ENCODE results near the gene TFAP2A.

Gene TFAP2A

DNA sequence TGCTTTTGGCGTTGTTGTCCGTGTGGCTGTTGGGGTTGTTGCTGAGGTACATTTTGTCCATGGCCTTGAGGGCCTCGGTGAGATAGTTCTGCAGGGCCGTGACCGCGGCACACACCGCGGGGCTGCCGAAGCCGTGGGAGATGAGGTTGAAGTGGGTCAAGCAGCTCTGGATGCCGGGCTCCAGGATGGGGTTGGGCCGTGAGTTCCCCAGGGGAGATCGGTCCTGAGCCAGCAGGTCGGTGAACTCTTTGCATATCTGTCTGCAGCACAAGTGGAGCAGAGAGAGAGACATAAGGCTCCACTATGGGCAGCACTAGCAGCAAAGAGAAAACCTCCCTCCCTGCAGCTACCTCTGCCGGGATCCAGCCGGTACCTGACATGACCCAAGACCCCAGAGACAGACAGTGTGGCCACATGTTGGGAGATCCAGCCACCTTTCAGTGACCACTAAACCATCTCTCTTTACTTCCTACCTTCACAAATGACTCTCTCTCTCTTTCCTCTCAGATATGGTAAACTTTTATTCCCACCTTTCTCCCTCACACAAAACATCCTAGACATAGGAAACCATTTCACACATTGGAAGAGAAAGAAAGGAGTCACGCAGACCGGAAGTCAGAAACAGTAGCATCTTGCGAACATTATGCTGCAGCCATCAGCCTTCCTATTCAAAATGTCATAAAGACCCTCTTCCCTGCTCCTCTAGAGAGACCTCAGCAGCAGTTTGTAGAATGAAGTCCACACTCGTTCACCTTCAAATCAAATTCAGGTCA lies 16.2 kb downstream of the TFAP2A start:
- no peak for DNase-seq

DNA sequence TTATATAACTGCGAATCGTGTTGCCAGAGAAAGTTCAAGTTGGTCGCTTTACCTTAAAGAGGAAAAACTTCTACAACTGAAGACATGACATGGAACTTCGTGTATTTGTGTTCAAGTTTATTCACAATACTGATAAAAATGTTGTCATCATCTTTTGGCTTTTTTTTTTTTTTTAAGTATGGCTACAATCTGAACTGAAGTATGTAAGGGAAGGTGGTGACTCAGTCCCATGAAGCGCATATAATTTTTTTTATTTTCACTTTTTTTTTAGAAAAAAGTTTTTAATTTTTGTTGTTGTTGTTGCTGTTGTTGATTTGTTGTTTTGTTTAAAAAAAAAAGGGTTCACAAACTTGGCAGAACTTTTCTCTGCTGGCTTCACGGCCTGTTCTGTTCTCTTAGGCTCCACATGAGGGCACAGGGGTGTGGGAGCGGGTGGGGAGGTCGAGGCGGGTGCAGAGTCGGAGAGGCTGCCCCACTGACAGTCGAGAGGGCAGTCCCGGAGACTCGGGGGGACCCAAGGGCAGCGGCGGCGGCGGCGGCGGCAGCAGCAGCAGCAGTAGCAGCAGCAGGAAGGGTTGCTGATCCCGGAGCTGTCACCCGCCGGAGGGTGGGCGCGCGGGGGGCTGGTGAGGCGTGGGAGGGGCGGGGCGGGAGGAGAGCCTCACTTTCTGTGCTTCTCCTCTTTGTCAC lies 17.0 kb downstream of the TFAP2A start:
- no peak for DNase-seq

DNA sequence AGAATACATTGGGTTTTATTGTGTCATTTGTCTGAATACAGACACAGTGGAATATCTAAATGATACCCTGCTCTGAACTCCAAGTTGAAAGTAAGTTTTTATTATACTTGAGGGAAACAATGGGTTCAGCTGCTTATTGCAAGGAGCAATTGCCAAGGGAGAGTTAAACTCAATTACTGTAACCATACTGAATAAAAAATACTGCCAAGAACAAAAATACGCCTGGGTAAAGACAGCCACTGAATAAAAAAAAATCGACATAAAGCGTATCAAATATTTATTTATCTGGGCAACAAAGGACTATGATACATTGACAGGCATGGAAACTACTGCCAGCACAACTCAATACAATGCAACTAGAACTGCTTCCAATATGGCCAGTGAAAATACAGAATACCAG lies 18.1 kb downstream of the TFAP2A start:
- DNase-seq, result no peak

DNA sequence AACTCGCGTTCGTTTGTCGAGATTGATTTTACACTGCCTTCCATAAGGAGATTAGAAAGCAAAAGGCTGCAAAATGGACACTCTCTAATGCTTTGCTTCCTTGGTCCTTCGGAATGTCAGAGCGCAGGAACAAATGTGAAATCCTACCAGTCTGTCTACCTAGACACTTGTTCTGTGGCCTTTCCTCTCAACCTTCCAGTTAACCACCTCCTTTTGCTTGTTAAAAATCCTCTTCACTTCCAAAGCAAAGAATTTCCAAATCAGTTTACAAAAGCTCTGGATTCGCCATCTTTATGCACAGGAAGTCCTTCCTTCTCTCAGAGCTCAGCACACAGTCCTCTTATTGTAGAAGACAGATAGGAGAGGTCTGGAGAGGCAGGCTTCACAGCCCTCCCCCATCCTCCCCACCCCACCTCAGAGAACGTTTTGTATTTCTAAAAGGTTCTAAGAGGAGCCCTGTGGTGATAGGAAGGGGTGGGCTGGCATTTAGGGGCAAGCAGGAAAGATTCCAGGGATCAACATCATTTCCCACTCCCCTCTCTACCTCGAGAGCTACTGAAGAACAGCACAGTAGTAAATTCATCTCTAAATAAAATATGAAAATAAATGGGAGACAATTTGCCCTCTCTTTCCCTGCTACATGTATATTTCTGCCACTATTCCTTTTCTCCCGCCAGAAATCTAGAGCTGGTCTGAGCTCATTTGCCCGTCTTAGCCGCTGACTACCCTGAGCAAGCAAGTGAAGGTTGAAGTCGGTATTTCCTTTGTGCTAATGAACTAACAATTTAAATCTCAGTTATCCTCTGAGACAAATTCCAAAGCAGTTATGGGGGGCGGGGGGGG lies 18.9 kb downstream of the TFAP2A start:
- no peak for DNase-seq

DNA sequence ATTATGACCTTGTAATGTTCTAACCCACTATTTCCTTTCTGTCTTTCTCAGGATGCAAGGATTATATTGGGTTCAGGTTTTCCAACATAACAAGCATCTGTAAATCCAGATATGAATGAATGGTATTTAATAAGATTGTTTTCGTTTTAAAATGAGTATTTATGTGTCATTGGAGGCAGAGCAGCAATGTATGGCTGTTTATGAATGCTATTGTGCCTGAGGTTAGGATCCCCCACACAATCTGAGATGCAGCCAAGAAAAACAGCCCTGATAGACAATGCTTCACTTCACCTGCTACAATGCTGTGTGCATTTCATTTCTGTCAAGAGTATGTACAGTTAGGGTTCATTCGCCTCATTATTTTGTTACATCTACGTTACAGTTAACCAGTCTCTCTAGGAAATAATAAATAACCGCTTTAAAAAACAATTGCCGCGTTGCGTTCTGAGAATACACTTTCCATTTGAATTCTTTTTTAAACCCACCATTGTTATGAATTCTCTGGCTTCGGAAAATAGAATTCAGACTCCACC lies 19.6 kb downstream of the TFAP2A start:
- no peak for DNase-seq

DNA sequence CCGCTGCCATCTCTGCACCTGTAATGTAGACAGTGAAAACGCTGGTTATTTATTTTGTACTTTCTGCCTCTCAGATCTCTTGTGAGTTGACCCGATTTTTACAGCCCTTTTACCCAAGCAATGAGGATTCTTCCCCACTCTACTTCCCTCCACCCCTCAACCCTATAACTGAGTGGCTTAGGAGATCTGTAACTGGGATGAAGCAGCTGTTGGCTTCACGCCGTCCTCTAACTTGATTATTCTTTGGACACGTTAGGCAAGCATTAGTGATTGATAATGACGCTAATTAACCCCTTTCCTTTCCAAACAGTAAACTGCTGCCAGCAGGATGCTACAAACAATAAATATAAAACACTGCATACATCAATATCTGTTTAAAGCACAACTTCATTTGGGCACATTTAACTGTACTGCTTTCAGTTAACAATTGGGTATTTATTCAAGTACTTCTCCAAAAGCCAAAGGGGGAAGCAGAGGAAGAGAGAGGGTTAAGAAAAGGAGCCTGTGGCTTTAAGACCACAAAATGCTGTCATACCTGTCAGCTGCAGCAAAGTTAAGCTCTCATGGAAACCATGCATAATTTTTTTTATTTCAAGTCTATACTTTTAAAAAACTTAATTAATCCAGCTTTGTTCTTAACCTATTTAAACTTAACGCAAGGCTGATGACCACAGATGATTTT lies 21.2 kb downstream of the TFAP2A start:
- DNase-seq, result no peak

DNA sequence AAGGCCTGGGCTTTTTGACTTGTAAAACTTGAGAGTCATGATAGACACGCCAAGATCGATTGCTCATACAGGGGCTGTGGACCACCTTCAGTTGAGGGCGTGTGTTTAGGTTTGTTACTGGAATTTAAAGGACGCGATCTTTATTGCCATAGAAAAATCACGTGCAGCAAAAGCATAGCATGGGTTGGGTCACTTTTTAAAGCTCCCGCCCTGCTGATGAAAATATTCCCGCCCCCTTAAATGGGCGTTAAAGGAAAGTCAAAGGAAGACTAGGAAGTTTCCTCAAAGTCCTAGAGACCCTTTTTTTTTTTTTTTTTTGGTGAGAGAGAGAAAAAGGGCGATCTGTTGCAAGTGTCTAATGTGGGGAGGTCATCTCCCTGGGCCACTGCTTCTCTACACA lies 23.1 kb downstream of the TFAP2A start:
- DNase-seq, result no peak

DNA sequence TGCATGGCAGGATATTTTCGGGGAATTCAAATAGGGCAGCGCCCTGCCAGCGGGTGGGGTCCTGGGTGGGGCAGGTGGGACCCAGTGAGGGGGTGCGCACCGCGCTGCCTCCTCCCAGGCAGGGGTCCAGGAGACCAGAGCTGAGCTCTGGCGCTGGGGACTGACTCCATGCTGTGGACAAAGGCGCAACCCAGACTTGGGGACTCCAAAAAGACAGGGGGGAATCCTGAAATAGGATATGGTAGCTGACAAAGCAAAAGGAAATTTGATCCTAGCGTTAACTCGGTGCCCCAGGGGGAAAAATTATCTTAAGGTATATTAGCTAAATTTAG lies 23.6 kb downstream of the TFAP2A start:
- DNase-seq, result no peak

DNA sequence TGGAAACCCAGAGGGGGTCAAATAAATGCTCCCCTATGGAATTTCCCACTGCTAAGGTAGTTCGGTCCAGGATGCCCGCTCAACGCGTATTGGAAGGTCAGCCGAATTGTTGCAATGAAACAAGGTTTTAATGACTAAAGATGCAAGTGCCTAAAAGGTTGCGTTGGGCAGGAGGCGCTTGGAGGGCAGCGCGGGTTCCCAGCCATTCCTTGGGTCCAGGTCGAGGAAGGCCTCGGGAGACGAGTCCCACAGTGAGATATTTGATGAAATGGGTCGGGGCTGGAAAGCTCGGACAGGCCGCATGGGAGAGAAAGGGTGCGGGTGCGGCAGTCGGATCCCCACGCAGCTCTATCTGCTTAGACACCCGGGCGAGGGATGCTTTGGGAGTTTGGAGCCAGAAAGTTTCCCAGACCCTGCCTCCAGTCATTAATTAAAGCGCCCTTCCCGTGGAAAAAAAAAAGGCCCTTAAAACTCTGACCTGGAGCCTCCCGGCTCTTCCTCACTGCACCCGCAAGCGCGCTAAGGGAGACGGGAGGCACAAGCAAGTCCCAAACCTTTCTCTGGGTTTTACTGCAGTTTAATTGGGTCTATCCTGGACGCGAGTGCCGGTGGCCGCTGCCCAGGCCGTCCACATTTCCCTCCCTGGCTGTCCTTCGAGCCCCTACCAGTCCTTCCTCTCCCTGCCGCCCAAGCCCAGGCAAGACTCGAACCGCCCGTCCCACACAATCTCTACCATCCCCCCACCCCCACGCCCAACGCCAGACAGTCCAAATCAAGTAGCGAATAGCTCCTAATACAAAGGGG lies 24.2 kb downstream of the TFAP2A start:
- DNase-seq, result no peak

DNA sequence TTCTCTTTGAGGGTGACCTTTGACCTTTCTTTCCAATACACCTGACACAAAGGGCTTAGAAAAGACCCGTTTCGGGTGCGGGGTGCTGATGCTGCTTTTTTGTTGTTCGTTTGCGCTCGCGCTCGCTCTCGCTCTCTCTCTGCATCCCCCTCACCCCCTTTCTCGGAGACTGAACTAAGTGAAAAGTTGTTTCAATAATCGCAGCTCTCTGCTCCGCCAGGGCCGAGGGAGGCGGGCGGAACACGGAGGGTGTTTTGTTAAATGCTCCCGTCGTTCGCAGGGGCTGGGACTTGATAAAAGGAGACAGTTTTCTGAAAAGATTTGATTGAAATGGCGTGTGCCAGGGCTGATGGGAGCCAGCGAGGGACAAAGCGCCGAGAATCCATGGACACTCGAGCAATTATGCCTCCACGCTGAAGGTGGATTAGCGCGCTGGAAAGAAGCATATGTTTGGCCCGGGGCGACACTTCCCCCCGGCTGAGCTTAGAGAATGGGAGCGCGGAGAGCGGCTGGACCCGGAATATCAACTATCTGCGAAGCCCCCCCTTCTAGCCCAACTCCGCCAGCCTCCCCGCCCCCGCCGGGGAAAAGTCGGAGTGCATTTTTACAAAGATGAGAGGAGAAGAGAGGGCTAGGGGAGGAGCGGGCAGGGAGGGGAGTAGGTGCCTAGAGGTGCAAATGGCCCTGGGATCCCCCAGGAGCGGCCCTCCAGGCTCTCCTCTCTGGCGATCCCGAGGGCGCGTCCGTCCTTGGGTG lies 25.0 kb downstream of the TFAP2A start:
- DNase-seq, result no peak

DNA sequence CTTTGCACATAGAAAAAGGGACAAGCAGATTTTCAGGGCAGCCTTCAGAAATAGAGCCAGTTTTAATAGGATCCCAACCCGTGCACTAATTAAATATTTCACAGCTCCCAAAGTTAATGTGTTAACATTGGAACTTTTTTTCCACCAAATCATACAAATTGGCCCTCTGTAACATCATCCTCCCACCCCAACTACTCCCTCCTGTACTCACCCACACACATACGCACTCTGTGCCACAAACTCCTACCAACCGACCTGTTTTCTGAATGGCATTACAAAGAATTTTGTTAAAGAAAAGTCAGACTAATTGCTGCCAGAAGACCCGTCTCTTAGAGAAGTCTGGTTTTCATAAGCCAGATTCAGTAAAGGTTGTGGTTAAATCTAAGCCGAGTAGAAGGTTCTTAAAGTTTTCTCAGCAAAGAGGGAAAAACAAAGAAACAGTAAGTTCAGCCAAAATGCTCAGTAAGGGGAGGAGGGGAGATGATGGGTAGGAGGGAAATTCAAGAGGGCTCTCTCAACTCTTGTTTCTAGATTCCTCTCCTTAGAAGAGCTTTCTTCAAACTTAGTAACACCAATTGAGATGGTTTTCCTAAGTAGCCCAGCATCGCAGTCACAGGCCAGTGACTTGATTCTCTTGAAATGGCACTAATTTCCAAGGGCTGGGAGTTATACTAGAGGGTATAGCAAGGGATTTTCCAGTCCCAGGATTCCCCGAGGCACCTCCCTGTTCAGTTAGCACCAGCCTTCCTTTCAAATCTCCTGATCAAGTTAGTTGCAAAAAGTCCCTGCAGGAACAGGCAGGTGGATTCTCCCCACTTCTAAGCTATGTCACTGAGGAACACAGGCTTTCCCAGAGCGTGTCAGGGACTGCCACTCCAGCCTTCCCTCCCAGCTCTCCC lies 27.9 kb downstream of the TFAP2A start:
- DNase-seq, result no peak

DNA sequence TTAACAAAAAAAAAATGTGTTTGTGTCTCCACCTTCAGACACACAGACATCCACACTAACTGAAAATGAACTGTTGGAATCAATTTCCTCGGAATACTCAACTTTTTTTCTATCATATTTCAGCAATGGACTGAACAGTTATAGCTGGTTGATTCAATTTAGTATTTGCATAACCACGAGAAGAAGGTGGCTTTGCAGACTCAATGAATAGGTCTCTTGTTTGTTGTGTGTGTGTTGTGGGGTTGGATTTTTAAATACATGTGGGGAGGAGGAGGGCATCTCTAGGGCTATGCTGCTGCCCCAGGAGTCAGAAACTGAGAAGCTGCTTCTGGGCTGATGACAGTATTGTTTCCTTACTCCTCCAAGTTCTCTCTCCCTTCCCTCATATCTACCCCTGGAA lies 28.7 kb downstream of the TFAP2A start:
- no peak for DNase-seq

DNA sequence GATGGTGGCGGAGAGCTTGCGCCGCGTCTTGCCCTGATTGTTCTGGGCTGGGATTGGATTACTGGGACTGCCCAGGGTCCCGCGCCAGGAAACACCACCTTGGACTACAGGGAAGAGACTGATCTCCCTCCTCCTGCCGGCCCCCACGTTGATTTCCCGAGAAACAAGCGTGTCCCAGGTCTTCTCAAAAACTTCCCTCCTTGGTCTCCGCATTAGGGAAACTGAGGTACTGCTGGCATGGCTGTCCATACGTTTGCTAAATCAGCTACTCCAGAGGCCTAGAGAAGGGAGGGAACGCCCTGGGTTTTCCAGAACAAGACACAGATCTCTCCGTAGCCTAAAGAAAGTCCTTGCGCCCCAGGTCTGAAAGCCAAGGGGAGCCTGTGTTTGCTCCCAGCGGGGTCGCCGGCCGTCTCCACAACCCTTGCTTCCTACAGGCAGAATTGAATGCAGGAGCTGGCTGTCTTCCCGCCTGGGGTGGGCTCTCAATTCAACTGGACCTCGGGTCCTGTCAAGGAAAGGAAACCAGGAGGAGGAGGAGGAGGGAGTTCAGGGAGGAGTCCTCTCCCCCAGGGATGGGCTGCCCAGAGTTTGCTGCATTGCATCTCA lies 29.2 kb downstream of the TFAP2A start:
- no peak for DNase-seq

DNA sequence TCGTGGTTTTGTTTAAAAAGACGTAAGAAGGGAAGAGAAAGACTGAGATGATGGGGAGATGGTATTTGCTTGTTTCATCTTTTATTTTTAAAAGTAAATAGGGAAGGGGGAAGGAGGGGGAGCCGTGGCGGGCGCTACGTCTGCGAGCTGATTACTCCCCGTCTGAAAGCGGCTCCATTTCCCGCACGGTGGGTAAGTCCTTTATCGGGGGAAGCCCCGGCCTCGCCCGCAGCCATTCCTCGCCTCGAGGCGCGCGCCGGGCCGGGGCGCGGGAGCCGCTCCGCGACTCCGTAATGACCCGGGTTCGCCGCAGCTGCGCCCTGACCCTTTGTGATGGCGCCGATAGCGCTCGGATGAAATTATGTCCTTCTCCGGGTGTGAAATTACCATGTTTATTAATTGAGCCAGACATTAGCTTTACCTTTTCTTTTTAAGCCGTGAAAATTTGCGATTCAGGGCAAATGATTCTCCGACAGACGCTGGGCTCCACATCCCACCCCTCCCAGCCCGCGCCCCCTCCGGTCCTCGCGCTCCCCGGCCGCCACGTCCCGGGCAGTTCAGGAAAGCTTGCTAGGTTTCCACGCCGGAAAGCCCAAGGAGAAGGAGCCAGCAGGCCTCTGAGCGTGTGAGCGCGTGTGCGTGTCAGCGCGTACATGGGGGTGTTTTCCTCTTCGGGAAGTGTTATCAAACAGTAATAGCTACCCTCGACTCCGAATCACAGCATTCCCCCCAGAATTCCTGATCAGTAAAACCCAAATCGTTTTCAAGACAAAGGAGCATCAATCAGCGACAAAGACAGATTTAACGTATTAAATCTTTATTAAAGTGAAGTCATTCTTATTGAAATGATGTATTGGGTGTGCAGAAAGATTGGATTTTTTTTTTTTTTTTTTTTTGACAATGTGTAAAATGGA lies 30.0 kb downstream of the TFAP2A start:
- no peak for DNase-seq

DNA sequence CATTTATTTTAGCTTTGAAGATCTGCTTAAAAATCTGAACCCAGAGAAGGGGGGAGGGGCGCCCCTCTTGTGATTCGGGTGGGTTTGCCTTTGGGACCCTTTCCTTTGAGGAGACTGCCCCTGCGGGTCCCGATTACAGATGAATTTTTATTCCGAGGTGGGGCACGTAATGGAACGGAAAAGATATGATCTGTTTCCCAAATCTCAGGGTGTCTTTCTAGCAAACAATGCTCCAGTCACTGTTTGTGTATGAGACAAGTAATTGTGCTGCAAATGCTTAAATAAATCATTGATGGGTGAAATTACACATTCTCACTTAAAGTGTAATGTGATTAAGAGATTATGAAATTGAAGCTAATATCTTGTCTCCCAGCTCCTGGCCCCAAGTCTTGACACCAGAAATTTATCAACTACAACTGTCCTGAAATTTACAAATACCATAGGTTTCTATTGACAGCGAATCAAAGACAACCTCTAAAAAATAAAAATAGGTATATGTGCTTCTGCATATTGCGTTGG lies 30.7 kb downstream of the TFAP2A start:
- DNase-seq, result no peak

DNA sequence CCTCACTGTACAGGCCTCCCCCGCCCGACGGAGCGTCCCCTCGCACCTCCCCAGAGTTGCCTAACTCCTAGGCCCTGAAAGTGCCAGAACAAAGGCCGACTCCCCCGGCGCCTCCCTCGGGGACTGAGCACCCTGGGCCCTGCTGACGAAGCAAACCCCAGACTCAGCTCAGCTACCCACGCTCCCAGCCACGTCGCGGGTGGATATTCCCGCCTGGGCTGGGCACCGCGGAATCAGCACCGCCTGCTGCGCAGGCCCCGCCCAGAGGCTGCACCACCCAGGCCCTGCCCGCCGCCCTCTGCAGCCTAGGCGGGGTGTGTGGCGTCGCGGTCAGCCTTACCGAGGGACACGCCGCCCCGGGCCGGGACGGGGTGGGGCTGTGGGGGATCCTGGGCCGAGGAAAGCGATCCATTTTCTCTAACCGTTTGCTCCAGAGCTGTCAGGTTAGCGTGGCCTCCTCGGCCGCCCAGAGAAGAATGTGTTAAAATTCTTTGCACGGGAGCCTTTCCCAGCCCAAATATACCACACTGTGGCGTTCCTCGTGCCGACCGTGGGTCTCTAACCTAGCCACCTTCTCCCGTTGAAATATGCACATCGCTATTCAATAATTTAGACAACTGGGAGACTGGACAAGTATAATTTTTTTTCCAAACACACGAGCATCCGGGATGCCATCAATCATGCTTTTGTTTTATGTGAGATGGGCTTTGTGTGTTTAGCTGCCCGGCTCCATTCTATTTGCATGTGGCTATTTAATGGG lies 31.4 kb downstream of the TFAP2A start:
- DNase-seq, result no peak

DNA sequence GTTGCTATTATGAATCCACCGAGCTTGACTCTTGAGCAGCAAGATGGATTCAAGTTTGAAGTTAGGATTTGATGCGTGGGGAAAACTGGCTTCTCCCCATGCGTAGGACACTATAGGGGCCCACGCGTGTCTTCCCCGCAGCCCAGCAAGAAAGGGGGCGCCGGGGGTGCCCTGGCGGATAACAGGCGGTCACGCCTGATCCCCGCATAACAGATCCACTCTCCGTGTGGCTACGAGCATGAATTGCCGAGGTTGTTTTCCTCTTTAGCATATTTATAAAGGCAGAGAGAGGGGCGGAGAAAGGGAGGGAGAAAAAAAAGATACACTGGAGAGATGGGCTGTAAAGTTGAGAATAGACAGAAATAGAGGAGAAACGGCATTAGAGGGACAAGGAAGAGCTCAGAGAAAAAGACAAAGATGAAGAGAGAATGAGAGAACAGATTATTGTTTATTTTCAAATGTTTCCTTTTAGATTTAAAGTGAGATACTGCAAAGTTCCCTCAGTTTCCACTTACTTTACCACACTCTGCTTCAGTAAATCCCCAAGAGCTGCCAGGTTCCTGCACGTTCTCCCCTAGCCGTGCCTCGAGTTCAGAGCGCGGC lies 32.0 kb downstream of the TFAP2A start:
- DNase-seq, result no peak
